ENCODE measurements around the gene OPCML.

Gene OPCML

DNA sequence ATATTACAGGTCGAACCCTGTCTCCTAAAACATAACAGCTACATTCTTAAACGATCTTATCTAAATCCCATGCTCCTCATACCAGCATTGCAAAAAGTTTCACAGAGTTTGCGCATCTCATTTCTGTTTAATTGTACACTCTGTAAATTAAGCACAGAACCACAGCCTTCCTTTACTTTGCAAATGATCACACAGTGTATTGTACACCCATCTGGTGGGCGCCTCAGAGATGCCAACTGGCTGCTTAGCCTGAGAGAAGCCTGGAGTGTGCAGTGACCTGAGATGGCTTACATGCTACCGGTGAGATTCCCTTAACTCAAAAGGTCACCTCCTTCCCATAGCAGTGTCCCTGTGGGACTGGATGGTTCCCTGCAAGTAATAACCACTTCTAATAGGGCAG is 1077.3 kb downstream of the OPCML start:
- Mint-ChIP-seq H3K9me3 (peaks cover 2% of the 10 kb centered on the region), H3K36me3 (ENCODE audit: low read depth) (peaks cover 3% of the 10 kb centered on the region), H3K4me3 (no peak overlapping the region), H3K27me3 (ENCODE audit: low read depth) (peaks cover 13% of the 10 kb centered on the region), H3K27ac (no peak overlapping the region), H3K4me1 (peaks cover 25% of the 10 kb centered on the region)
- TF ChIP-seq, protein P1, sequence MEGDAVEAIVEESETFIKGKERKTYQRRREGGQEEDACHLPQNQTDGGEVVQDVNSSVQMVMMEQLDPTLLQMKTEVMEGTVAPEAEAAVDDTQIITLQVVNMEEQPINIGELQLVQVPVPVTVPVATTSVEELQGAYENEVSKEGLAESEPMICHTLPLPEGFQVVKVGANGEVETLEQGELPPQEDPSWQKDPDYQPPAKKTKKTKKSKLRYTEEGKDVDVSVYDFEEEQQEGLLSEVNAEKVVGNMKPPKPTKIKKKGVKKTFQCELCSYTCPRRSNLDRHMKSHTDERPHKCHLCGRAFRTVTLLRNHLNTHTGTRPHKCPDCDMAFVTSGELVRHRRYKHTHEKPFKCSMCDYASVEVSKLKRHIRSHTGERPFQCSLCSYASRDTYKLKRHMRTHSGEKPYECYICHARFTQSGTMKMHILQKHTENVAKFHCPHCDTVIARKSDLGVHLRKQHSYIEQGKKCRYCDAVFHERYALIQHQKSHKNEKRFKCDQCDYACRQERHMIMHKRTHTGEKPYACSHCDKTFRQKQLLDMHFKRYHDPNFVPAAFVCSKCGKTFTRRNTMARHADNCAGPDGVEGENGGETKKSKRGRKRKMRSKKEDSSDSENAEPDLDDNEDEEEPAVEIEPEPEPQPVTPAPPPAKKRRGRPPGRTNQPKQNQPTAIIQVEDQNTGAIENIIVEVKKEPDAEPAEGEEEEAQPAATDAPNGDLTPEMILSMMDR (IDR thresholded peaks at IDR 0.05; ENCODE audit: unreplicated experiment in 3 of 3) = no peak

DNA sequence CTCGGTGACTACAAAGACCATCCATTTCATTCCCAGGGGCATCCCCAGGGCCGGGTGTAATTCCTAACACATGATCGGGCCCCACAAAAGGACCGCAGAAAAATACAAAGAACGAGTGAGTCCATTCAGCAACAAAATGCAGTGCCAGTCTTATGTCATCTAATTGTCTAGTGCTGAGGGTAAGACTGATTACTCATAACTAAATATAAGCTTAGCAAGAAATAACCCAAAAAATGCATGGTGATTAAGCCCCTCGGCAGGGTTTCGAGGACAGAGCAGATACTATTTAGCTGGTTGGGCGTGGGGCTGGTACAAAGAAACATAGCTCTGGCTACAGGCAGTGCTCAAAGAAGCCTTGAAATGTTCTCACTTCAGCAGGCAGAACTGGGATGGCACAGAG is 1078.9 kb downstream of the OPCML start:
- TF ChIP-seq, protein P1 (IDR thresholded peaks at IDR 0.05; ENCODE audit: unreplicated experiment in 3 of 3) = no peak

DNA sequence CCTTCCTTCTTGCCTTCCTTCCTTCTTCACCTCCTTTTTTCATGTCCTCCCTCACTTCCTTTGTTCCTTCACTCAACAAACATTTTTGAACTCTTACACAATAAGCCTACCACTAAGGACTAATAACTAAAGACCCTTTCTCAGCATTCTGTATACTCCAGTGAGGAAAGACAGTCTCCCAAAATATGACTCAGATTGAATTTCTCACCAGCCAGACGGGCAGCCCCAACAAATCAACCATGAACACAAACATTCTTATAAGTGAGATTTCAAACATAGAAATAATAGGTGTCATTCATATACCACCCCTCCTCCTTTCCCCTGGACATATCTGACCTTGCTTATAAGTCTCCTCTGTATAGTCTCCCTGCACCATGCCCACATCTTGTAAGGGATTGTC is 1079.7 kb downstream of the OPCML start:
- H3K4me3 Mint-ChIP-seq = no peak overlapping the region
- H3K27me3 Mint-ChIP-seq (ENCODE audit: low read depth) = peaks cover 16% of the 10 kb centered on the region
- no peaks in the 10 kb centered on the region for H3K9me3 Mint-ChIP-seq
- no peak overlapping the region for H3K27ac Mint-ChIP-seq
- H3K4me1 Mint-ChIP-seq = peaks cover 32% of the 10 kb centered on the region
- TF ChIP-seq, protein P1 (IDR thresholded peaks at IDR 0.05; ENCODE audit: unreplicated experiment in 3 of 3) = no peak
- no peaks in the 10 kb centered on the region for H3K36me3 Mint-ChIP-seq (ENCODE audit: low read depth)

More for the DNA sequence above, 1078.9 kb downstream of the OPCML start:
- Mint-ChIP-seq H3K4me3 (no peak overlapping the region), H3K9me3 (peaks cover 2% of the 10 kb centered on the region), H3K4me1 (peaks cover 25% of the 10 kb centered on the region), H3K27ac (no peak overlapping the region), H3K27me3 (ENCODE audit: low read depth) (peaks cover 16% of the 10 kb centered on the region), H3K36me3 (ENCODE audit: low read depth) (no peaks in the 10 kb centered on the region)

DNA sequence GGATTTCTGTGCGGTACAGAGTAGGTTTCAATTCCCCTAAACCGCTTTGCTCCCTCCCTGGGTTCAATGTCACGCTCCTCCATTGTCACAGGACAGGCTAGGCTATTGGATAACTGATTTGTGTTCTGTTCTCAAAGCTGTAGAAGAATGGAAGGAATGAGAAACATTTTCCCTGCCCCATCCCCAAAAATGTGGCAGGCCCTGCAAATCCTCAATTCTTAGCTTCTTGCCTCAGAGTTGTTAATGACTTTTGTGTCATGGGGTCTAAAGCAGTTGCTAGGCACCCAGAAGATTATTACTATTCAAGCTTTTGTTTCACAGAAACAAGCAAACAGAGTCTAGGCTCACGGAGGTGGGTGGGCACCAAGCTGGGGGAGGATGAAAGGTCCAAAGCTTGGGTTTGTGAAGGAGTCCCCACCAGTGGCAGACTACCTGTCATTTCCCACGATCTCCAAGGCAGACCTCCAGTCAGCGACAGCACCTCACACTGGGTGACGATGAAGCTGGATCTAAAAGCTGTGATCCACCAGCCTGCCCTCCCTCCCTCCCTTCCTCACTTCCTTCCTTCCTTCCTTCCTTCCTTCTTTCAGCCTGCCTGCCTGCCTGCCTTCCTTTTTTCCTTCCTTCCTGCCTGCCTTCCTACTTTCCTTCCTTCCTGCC is 1080.2 kb downstream of the OPCML start:
- Mint-ChIP-seq H3K36me3 (ENCODE audit: low read depth) (no peaks in the 10 kb centered on the region), H3K4me1 (peaks cover 31% of the 10 kb centered on the region), H3K4me3 (no peak overlapping the region), H3K27me3 (ENCODE audit: low read depth) (peaks cover 16% of the 10 kb centered on the region), H3K27ac (no peak overlapping the region), H3K9me3 (no peaks in the 10 kb centered on the region)
- TF ChIP-seq, protein P1 (IDR thresholded peaks at IDR 0.05; ENCODE audit: unreplicated experiment in 3 of 3) = no peak

DNA sequence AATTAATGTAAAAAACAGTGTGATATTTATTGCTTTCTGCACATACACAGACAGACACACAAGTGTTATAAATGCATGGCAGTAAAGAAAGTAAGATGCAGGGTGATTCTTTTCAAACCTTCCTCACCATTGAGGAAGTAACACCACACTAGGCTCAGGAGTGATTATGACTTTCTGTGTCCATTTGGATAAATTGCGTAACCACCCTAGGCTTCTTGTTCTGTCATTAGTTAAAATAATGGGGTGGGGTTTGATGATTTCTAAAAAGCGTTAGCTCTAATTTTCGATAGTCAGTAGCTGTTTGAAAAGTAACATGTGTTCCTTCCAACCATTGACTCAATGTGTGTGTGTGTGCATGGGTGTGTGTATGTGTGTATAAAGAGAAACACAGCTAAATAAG is 1081.7 kb downstream of the OPCML start:
- Mint-ChIP-seq H3K4me3 (no peak overlapping the region), H3K27me3 (ENCODE audit: low read depth) (peaks cover 16% of the 10 kb centered on the region), H3K36me3 (ENCODE audit: low read depth) (no peaks in the 10 kb centered on the region), H3K4me1 (peaks cover 25% of the 10 kb centered on the region), H3K9me3 (no peaks in the 10 kb centered on the region), H3K27ac (no peak overlapping the region)
- TF ChIP-seq, protein P1 (IDR thresholded peaks at IDR 0.05; ENCODE audit: unreplicated experiment in 3 of 3) = no peak

DNA sequence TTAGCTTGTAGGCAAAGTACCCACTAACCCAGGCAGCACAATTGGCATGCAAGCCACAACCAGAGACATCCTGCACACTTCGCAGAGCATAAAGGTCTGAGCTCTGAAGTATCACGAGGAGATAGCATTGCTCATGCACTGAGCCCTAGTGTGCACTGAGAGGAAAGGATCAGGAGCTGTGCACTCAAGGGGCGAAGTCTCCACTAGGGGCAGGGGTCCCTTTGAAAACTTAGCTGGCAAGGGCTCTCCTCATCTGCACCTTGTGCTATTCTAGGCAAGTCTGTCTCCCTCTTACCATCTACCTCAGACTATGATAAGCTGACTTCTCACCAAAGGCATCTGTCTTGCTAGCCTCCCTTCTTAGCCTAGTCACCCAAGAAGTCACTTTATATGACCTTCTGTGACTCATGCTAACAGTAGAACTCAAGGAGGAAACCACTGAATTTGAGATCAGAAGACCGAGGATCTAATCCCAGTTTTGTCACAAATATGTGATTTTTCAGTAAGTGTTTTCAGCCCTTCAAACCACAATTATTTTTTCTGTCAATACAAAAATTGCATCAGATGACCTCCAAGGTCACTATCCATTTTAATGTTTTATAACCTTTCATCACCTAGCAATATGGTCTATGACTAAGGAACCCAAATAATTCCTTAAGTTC is 1083.8 kb downstream of the OPCML start:
- TF ChIP-seq, protein P1 (IDR thresholded peaks at IDR 0.05; ENCODE audit: unreplicated experiment in 3 of 3) = no peak
- Mint-ChIP-seq H3K36me3 (ENCODE audit: low read depth) (no peaks in the 10 kb centered on the region), H3K27ac (no peak overlapping the region), H3K4me3 (no peak overlapping the region), H3K27me3 (ENCODE audit: low read depth) (peaks cover 20% of the 10 kb centered on the region), H3K9me3 (no peaks in the 10 kb centered on the region), H3K4me1 (peaks cover 29% of the 10 kb centered on the region)
